Ishikawa (cell line): ENCODE results near the gene C6orf15.

Experiments used
- CEBPB ChIP-seq: IDR thresholded peaks from 2 replicates; pipeline ENCODE4 v1.6.1; 2012
- CREB1 ChIP-seq: IDR thresholded peaks from 2 replicates; pipeline ENCODE4 v1.6.1; 2012; ENCODE audit warnings: low read depth
- EGR1 ChIP-seq: IDR thresholded peaks from 2 replicates; pipeline ENCODE4 v1.6.1; 2012
- EP300 ChIP-seq: IDR thresholded peaks from 2 replicates; pipeline ENCODE4 v1.6.1; 2012; ENCODE audit warnings: borderline replicate concordance
- FOXM1 ChIP-seq: IDR thresholded peaks from 2 replicates; pipeline ENCODE4 v1.6.1; 2012; ENCODE audit warnings: low read depth, borderline replicate concordance
- MAX ChIP-seq: IDR thresholded peaks from 2 replicates; pipeline ENCODE4 v1.6.1; 2012
- NFIC ChIP-seq: IDR thresholded peaks from 2 replicates; pipeline ENCODE4 v1.6.1; 2012
- RAD21 ChIP-seq: IDR thresholded peaks from 2 replicates; pipeline ENCODE4 v1.6.1; 2012; ENCODE audit warnings: low read depth
- REST ChIP-seq: IDR thresholded peaks from 2 replicates; pipeline ENCODE4 v1.6.1; 2012; ENCODE audit warnings: low read depth, mild to moderate bottlenecking
- TAF1 ChIP-seq: IDR thresholded peaks from 2 replicates; pipeline ENCODE4 v1.6.1; 2012; ENCODE audit warnings: low read depth, mild to moderate bottlenecking
- TCF12 ChIP-seq: IDR thresholded peaks from 2 replicates; pipeline ENCODE4 v1.6.1; 2012; ENCODE audit warnings: low read depth
- TEAD4 ChIP-seq: IDR thresholded peaks from 2 replicates; pipeline ENCODE4 v1.6.1; 2012
- USF1 ChIP-seq: IDR thresholded peaks from 2 replicates; pipeline ENCODE4 v1.6.1; 2012
- YY1 ChIP-seq: IDR thresholded peaks from 2 replicates; pipeline ENCODE4 v1.6.1; 2012; ENCODE audit warnings: low read depth
- ZBTB7A ChIP-seq: IDR thresholded peaks from 2 replicates; pipeline ENCODE4 v1.6.1; 2012; ENCODE audit warnings: low read depth

Gene C6orf15

GRCh38 chr6:31094389-31094881 lies 17.9 kb downstream of the C6orf15 start:
- TF ChIP-seq NFIC: no peak
- TF ChIP-seq FOXM1: no peak
- no peak for TF ChIP-seq TEAD4
- no peak for TF ChIP-seq CREB1
- no peak for TF ChIP-seq EP300
- no peak for TF ChIP-seq TAF1
- no peak for TF ChIP-seq TCF12

- TF ChIP-seq REST: no peak
- TF ChIP-seq NFIC: no peak
- no peak for TF ChIP-seq ZBTB7A
- TF ChIP-seq MAX: no peak
- no peak for TF ChIP-seq USF1
- no peak for TF ChIP-seq FOXM1
- TF ChIP-seq CREB1: no peak
- TF ChIP-seq TCF12: no peak
- TF ChIP-seq CEBPB: no peak
- TF ChIP-seq EGR1: no peak
- no peak for TF ChIP-seq RAD21
- no peak for TF ChIP-seq TEAD4
Observed at GRCh38 chr6:31092769-31093505, 19.4 kb downstream of the C6orf15 start.

GRCh38 chr6:31092238-31092637 lies 20.1 kb downstream of the C6orf15 start:
- TF ChIP-seq NFIC: no peak
- TF ChIP-seq TCF12: no peak
- TF ChIP-seq TAF1: no peak
- TF ChIP-seq ZBTB7A: no peak
- no peak for TF ChIP-seq CEBPB
- TF ChIP-seq FOXM1: no peak
- TF ChIP-seq EGR1: no peak
- TF ChIP-seq RAD21: no peak

- TF ChIP-seq EP300 (no peak), TCF12 (no peak), RAD21 (no peak), USF1 (no peak), NFIC (no peak), MAX (no peak), ZBTB7A (no peak), TEAD4 (no peak), EGR1 (no peak), TAF1 (no peak), CREB1 (no peak), YY1 (no peak), FOXM1 (no peak), CEBPB (no peak), REST (no peak)
Observed at GRCh38 chr6:31091680-31092079, 20.7 kb downstream of the C6orf15 start.

GRCh38 chr6:31090973-31091364 lies 21.4 kb downstream of the C6orf15 start:
- TF ChIP-seq TCF12: no peak
- TF ChIP-seq EGR1: no peak
- TF ChIP-seq EP300: no peak
- TF ChIP-seq TAF1: no peak
- no peak for TF ChIP-seq TEAD4
- TF ChIP-seq FOXM1: no peak
- TF ChIP-seq RAD21: no peak
- TF ChIP-seq NFIC: no peak
- TF ChIP-seq MAX: no peak
- TF ChIP-seq CREB1: no peak
- no peak for TF ChIP-seq REST
- no peak for TF ChIP-seq CEBPB
- TF ChIP-seq USF1: no peak
- TF ChIP-seq ZBTB7A: no peak
